Activated CD8-positive, alpha-beta memory T cell treated with anti-CD3 and anti-CD28 coated beads for 4 hours (primary cell): ENCODE measurements around the gene POLR2H.
A peak's percentile ranks its signal among the peaks of the same experiment; 100 is the strongest.
"Not testable (repeated sequence)": the region's sequence is repeated elsewhere in the genome, so short reads cannot be mapped to it uniquely, and the experiment has no call there.

ENCODE experiments used
- DNase-seq, 2 donors: peaks; one replicate each; pipeline ENCODE4 v3.0.0-alpha.2; 2020; ENCODE audit warnings: low read depth in 2 of 2

The POLR2H gene

GRCh38 chr3:184335661-184336546 lies 25.6 kb upstream of the POLR2H start:
- peak; percentile 70 to 75 for DNase-seq

GRCh38 chr3:184336547-184337398 lies 24.7 kb upstream of the POLR2H start:
- DNase-seq, result no peak

GRCh38 chr3:184337399-184337714 lies 24.2 kb upstream of the POLR2H start, which contains the start of gene FAM131A:
FAM131A (plus strand) TSS chr3:184337600; CDS start chr3:184337631, 31 bp downstream.
- DNase-seq, result no peak

- DNase-seq, result no peak
These were observed 23.5 kb upstream of the POLR2H start for GRCh38 chr3:184337981-184338380.

- no peak for DNase-seq
These were observed 23.0 kb upstream of the POLR2H start for GRCh38 chr3:184338511-184338945.

GRCh38 chr3:184339001-184339400 lies 22.5 kb upstream of the POLR2H start:
- no peak for DNase-seq

- not testable (repeated sequence) for DNase-seq
These were observed 21.9 kb upstream of the POLR2H start for GRCh38 chr3:184339451-184340135.

- no peak for DNase-seq
These were observed 19.6 kb upstream of the POLR2H start for GRCh38 chr3:184341925-184342324.

- DNase-seq, result no peak
These were observed 18.2 kb upstream of the POLR2H start for GRCh38 chr3:184343200-184343876.

- no peak for DNase-seq
These were observed 16.8 kb upstream of the POLR2H start for GRCh38 chr3:184344579-184345316.

- no peak for DNase-seq
These were observed 16.0 kb upstream of the POLR2H start for GRCh38 chr3:184345317-184346144.

GRCh38 chr3:184346480-184347190 lies 14.9 kb upstream of the POLR2H start:
- no peak for DNase-seq

GRCh38 chr3:184347321-184348056 lies 14.0 kb upstream of the POLR2H start:
- DNase-seq, result no peak

GRCh38 chr3:184348057-184348382 lies 13.5 kb upstream of the POLR2H start:
- no peak for DNase-seq

GRCh38 chr3:184349563-184350470 lies 11.7 kb upstream of the POLR2H start:
- no peak for DNase-seq

- no peak for DNase-seq
These were observed 10.9 kb upstream of the POLR2H start for GRCh38 chr3:184350618-184351017.

- no peak for DNase-seq
These were observed 9.9 kb upstream of the POLR2H start for GRCh38 chr3:184351511-184352148.
